Fibroblast of the aortic adventitia (primary cell): ENCODE data around the gene TNFRSF18. TPM values are rescaled to one million over a fixed set of nuclear protein-coding genes. Genes with fewer than 3 reads are reported as not detected.

Experiments used
- DNase-seq: peaks from one replicate; pipeline ENCODE4 v3.0.0-alpha.2; 2010; ENCODE audit warnings: low read depth
- H3K4me3 ChIP-seq: 2 replicates; pipeline ENCODE4 v1.5.1; 2011; ENCODE audit warnings: low read depth, mild to moderate bottlenecking, control low read depth, low read length, moderate library complexity
- total RNA-seq: library from RNA; depleted of rRNA; stranded (reverse); fragments of >200 nt; gene quantifications from 2 replicates; pipeline ENCODE4 v1.2.3, GENCODE V29; 2012; ENCODE audit warnings: low replicate concordance
- TF ChIP-seq, protein P1 (sequence below): IDR thresholded peaks from 2 replicates; pipeline ENCODE4 v1.5.1; 2011; ENCODE audit warnings: mild to moderate bottlenecking, low read length, control low read depth, inconsistent platforms; ENCODE audit not compliant: insufficient read depth

TNFRSF18 gene
- total RNA-seq, 1 donor, result not detected

DNA sequence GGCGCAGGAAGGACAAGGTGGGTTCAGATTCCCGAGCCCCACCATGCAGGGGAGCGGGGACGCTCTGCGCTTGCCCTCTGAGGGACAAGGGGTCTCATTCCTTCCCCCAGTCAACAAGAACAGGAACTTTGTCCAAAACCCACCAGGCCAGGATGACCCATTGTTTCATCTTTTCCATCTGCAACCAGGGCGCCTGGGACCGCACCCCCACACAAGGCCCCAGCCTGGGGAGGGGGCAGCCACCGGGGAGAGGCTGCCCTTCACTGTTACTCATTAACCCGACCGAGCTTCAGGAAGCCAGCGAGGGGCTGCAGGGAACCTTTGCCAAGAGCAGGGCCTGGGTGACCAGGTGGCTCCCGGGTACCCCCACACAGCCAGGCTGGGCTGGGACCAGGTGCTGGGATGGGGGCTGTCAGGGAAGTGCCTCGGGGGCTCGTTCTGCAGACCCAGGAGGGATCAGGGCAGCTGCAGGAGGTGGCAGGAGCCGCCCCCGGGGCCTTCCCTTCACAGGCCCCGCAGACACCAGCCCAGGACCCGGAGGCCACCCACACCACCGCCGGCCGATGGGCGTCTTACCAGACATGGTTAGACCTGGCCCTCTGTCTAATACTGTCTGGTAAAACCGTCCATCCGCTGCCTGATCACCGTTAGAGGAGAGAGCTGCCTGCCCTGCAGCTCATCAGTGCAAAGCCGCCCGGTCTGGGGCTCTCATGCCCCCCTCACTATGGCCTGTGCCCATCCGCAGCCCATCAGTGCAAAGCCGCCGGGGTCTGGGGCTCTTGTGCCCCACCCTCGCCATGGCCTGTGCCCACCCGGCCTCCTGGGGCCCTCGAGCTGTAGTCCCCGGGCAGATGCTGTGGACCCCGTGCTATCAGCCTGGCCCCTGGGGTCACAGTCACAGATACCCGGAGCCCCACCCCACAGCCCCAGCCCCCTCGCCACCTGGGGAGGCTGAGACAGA, 37.7 kb downstream of the TNFRSF18 start:
- H3K4me3 ChIP-seq, result no peak overlapping the region
- TF ChIP-seq, protein P1, sequence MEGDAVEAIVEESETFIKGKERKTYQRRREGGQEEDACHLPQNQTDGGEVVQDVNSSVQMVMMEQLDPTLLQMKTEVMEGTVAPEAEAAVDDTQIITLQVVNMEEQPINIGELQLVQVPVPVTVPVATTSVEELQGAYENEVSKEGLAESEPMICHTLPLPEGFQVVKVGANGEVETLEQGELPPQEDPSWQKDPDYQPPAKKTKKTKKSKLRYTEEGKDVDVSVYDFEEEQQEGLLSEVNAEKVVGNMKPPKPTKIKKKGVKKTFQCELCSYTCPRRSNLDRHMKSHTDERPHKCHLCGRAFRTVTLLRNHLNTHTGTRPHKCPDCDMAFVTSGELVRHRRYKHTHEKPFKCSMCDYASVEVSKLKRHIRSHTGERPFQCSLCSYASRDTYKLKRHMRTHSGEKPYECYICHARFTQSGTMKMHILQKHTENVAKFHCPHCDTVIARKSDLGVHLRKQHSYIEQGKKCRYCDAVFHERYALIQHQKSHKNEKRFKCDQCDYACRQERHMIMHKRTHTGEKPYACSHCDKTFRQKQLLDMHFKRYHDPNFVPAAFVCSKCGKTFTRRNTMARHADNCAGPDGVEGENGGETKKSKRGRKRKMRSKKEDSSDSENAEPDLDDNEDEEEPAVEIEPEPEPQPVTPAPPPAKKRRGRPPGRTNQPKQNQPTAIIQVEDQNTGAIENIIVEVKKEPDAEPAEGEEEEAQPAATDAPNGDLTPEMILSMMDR, result no peak
- DNase-seq, result no peak

DNA sequence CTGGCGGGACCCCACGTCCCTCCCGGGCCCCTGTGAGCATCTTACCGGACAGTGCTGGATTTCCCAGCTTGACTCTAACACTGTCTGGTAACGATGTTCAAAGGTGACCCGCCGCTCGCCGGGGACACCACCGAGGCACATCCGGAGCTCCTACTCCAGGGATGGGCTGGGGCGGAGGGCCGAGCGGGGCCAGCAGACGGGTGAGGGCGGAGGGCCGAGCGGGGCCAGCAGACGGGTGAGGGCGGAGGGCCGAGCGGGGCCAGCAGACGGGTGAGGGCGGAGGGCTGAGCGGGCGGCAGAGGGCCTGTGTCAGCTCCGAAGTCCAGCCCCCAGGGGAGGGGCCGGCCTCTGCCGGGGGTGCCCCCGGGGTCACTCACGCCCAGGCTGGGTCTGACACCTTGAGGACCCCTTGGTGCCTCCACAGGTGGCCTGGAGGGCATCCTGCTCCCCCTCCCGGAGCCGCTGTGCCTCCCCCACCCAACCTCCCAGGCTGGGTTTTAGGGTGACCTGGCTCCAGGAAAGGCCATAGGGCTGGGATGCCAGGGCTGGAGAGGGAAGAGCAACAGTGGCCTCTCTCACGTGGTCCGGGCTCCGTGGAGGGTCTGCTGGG, 38.4 kb downstream of the TNFRSF18 start:
- H3K4me3 ChIP-seq, result no peak overlapping the region
- no peak for DNase-seq
- TF ChIP-seq, protein P1, result no peak

DNA sequence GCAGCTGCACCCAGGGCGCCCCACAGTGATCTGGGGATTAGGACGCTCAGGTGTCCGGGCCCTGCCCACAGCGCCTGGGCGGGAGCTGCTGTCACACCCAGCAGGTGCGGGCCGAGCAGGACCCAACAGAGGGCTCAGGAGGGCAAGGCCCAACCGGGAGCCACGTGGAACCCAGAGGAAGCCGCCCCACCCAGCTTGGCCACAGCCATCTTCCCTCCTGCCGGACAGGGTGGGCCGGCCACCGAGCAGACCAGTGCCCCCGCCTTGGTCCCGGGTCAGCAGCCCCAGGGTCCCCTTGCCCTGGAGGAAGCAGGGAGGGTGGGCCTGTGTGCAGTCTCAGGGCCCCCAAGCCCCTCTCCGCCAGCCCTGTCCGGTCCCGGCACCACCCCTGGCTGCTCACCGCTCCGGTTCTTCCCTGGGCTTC, 39.0 kb downstream of the TNFRSF18 start:
- no peak for DNase-seq
- TF ChIP-seq, protein P1, result no peak

DNA sequence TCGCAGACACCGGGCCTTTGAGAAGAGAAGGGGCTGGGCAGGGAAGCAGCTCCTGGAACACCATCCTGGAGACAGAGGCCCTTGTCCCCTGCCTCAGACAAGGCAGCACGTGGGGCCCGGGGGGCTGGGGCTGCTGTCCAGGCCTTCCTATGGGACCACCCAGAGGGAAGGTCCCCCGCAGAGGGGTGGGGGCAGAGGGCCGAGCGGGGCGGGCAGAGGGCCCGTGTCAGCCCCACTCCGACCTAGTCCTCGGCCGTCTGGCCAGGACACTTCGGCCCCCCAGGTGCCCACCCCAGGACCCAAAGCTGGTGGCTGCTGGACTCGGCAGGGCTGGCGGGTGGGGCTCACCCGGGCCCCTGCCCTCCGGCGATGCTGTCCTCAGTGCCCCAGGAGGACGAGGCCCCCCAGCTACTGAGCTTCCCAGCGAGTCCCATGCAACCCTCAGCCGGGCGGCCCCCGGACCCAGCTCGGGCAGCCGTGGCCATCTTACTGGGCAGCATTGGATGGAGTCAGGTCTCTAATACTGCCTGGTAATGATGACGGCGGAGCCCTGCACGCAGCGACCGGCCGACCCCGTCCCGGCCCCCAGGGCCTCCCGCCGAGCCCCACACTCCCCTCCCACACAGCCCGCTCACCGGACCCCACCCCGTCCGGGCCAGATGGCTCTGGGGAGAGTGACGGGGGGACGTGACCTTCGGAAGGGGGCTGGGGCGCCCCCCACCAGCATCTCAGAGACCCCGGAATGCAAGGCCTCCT, 39.6 kb downstream of the TNFRSF18 start:
- TF ChIP-seq, protein P1, result no peak
- DNase-seq, result no peak

More for the DNA sequence above, 39.0 kb downstream of the TNFRSF18 start:
- no peak overlapping the region for H3K4me3 ChIP-seq

DNA sequence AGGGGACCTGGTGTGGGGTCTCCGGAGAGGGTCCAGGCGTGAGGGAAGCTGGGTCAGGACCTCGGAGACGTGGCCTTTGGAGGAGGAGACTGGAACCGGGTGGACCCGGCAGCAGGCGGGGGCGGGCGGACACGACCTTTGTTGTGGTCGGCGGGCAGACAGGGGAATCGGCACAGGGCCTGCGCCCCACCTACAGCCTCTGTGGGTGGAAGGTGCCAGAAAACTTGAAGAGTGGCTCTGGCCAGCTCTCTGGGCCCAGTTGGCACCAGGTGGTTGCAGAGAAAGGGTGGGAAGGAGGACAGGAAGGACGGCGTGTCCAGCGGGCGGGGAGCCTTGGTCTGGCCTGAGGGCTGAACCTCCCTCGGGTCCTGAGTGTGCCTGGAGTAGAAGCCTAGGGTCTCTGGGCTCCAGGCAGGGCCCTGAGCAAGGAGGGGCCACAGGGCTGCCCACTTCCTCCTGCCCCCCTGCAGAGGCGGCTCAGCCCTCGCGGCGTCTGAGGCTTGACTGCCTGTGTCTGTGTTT, 40.4 kb downstream of the TNFRSF18 start:
- TF ChIP-seq, protein P1, result no peak
- no peak overlapping the region for H3K4me3 ChIP-seq
- DNase-seq, result no peak

More for the DNA sequence above, 39.6 kb downstream of the TNFRSF18 start:
- H3K4me3 ChIP-seq, result no peak overlapping the region

DNA sequence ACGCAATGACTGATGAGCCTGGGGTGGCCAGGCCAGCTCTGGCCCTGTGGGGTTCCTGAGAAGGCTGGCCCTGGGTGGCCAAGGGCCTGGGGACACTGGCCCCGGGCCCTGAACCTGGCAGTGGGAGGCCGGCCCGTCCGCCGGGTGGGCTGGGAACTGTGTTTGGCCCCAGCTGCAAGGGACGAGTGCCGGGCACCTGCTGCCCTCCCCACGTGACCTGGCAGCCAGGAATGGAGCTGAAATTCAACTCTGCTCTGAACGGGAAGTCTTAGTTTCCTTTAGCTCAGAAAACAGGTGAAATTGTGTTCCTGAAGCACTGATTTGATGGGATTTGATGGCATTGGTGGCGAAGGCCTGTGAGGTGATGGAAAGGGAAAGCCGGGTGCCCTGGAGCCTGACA, 40.9 kb downstream of the TNFRSF18 start:
- TF ChIP-seq, protein P1, result no peak
- no peak for DNase-seq
- H3K4me3 ChIP-seq, result no peak overlapping the region
